HepG2 (cell line): ENCODE results near the gene CREG2. TPM values are rescaled to one million over a fixed set of nuclear protein-coding genes. Genes with fewer than 3 reads are reported as not detected.

Source experiments
- BRF2 ChIP-seq: sonication (generic); formaldehyde crosslinking; IDR thresholded peaks from 2 replicates; pipeline ENCODE4 v1.8.1; 2022; ENCODE audit warnings: mild to moderate bottlenecking, missing genetic modification reagents
- DMTF1 ChIP-seq: sonication (generic); formaldehyde crosslinking; IDR thresholded peaks from 2 replicates; pipeline ENCODE4 v1.4.0; 2020; ENCODE audit warnings: mild to moderate bottlenecking, missing genetic modification reagents
- DNMT3B ChIP-seq: conservative IDR thresholded peaks from 2 replicates; pipeline ENCODE4 v1.6.1; 2016; ENCODE audit warnings: missing biosample characterization, control low read depth
- EEA1 ChIP-seq: sonication (generic); formaldehyde crosslinking; IDR thresholded peaks from 2 replicates; pipeline ENCODE4 v1.5.1; 2020; ENCODE audit warnings: mild to moderate bottlenecking, missing genetic modification reagents, borderline replicate concordance
- FIP1L1 ChIP-seq: fragments of 200-400 bp; formaldehyde crosslinking; IDR thresholded peaks from 2 replicates; pipeline ENCODE4 v1.6.1; 2018; ENCODE audit warnings: low read depth, mild to moderate bottlenecking, low read length, moderate library complexity, borderline replicate concordance; ENCODE audit not compliant: insufficient read depth
- GLI4 ChIP-seq: sonication (generic); formaldehyde crosslinking; IDR thresholded peaks from 2 replicates; pipeline ENCODE4 v1.5.1; 2020; ENCODE audit warnings: missing genetic modification reagents, mild to moderate bottlenecking, moderate library complexity, borderline replicate concordance
- JUN ChIP-seq: sonication (generic); formaldehyde crosslinking; IDR thresholded peaks from 2 replicates; pipeline ENCODE4 v1.4.0; 2020; ENCODE audit warnings: mild to moderate bottlenecking, missing genetic modification reagents
- MED1 ChIP-seq: sonication (generic); formaldehyde crosslinking; IDR thresholded peaks from 2 replicates; pipeline ENCODE4 v1.4.0; 2020; ENCODE audit warnings: missing genetic modification reagents
- SMYD3 ChIP-seq: sonication (generic); formaldehyde crosslinking; IDR thresholded peaks from 2 replicates; pipeline ENCODE4 v1.8.1; 2023; ENCODE audit warnings: mild to moderate bottlenecking, missing genetic modification reagents
- SRSF1 ChIP-seq: fragments of 200-400 bp; formaldehyde crosslinking; optimal IDR thresholded peaks from 2 replicates; pipeline ENCODE3; 2017; ENCODE audit warnings: mild to moderate bottlenecking, low read depth, low read length, moderate library complexity
- ZBTB37 ChIP-seq: sonication (generic); formaldehyde crosslinking; IDR thresholded peaks from 2 replicates; pipeline ENCODE4 v1.4.0; 2020; ENCODE audit warnings: mild to moderate bottlenecking, missing genetic modification reagents
- ZBTB46 ChIP-seq: sonication (generic); formaldehyde crosslinking; IDR thresholded peaks from 2 replicates; pipeline ENCODE4 v1.4.0; 2020; ENCODE audit warnings: mild to moderate bottlenecking, missing genetic modification reagents, borderline replicate concordance
- ZKSCAN5 ChIP-seq: sonication (generic); formaldehyde crosslinking; IDR thresholded peaks from 2 replicates; pipeline ENCODE4 v1.5.1; 2020; ENCODE audit warnings: mild to moderate bottlenecking, missing genetic modification reagents
- ZNF33A ChIP-seq: sonication (generic); formaldehyde crosslinking; IDR thresholded peaks from 2 replicates; pipeline ENCODE4 v1.5.1; 2020; ENCODE audit warnings: missing genetic modification reagents, mild to moderate bottlenecking, moderate library complexity, borderline replicate concordance
- ZNF616 ChIP-seq: sonication (generic); formaldehyde crosslinking; IDR thresholded peaks from 2 replicates; pipeline ENCODE4 v1.5.0; 2020; ENCODE audit warnings: low read depth, mild to moderate bottlenecking, missing genetic modification reagents
- ZNF75D ChIP-seq: sonication (generic); formaldehyde crosslinking; IDR thresholded peaks from 2 replicates; pipeline ENCODE4 v1.8.1; 2023; ENCODE audit warnings: missing genetic modification reagents, mild to moderate bottlenecking, borderline replicate concordance
- ZNF781 ChIP-seq: sonication (generic); formaldehyde crosslinking; IDR thresholded peaks from 2 replicates; pipeline ENCODE4 v1.5.1; 2020; ENCODE audit warnings: borderline replicate concordance, mild to moderate bottlenecking, missing genetic modification reagents; ENCODE audit errors: not compliant biosample characterization
- ZNF891 ChIP-seq: sonication (generic); formaldehyde crosslinking; IDR thresholded peaks from 2 replicates; pipeline ENCODE4 v1.5.0; 2020; ENCODE audit warnings: mild to moderate bottlenecking, missing genetic modification reagents
- ZZZ3 ChIP-seq: sonication (generic); formaldehyde crosslinking; IDR thresholded peaks from 2 replicates; pipeline ENCODE4 v1.4.0; 2020; ENCODE audit warnings: missing genetic modification reagents, mild to moderate bottlenecking, borderline replicate concordance
- polyA plus RNA-seq, 8 experiments: library from polyadenylated mRNA; depleted of rRNA in 3 of 8; stranded (reverse) in 7 of 8; unstranded in 1 of 8; fragments of >200 nt; fragmentation: Illumina TruSeq in 4 of 8; extraction: Trizol in 4 of 8; gene quantifications; 2 replicates each; pipeline versions ENCODE4 v1.2.1 to v1.2.3, GENCODE V29; 2011 to 2016; ENCODE audit warnings: low read depth in 4 of 8, missing spikeins in 1 of 8, mixed read lengths in 1 of 8; ENCODE audit not compliant: insufficient read depth in 1 of 8
- total RNA-seq, 5 experiments: library from RNA; depleted of rRNA; stranded (reverse); fragments of >200 nt; fragmentation: Illumina TruSeq; extraction: Trizol; gene quantifications; 2 replicates each; pipeline ENCODE4 v1.2.3, GENCODE V29; 2016; ENCODE audit warnings: low read depth in 1 of 5
- TF ChIP-seq, protein P1 (sequence below): sonication (generic); formaldehyde crosslinking; IDR thresholded peaks from 2 replicates; pipeline ENCODE4 v1.9.0; 2021; ENCODE audit warnings: missing genetic modification reagents, mild to moderate bottlenecking, borderline replicate concordance

The CREG2 gene
- total and polyA plus RNA-seq, 2 of the 13 experiments (the other 11 are each of a cell fraction or from before 2014, with no cell fraction given) = 0.18 to 0.26 TPM

DNA sequence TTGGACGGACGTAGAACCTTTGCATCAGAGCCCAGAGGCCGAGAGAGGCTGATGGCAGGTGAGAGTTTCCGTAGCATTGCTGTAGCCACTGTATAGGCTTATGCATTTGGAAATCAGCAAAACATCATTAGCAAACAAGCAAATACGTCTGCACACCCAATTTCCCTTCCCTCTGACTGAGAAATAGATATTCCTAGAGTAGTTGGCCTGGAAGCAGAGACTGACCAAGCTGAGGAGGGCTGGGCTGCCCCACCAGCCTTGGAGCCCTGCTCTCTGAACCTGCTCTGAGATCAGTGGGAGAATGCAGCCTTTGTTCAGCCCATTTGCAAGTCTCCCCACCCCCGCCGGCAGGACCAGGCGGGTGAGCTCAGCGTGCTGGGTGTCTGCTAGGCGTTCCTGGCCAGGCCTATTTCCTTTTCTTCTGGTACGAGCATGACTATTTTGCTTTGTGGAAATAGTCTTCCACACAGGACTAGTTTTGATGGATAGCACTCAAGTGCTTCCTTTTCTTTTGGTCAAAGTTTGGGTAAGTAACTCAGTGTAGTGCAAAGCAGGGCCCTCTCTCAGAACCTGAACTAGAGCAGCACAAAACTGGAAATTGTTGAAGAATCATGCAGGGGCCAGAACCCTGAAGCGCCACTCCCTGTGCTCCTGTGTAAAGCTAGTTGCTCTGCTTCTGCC, 56.9 kb downstream of the CREG2 start (continued):
- TF ChIP-seq, protein P1, sequence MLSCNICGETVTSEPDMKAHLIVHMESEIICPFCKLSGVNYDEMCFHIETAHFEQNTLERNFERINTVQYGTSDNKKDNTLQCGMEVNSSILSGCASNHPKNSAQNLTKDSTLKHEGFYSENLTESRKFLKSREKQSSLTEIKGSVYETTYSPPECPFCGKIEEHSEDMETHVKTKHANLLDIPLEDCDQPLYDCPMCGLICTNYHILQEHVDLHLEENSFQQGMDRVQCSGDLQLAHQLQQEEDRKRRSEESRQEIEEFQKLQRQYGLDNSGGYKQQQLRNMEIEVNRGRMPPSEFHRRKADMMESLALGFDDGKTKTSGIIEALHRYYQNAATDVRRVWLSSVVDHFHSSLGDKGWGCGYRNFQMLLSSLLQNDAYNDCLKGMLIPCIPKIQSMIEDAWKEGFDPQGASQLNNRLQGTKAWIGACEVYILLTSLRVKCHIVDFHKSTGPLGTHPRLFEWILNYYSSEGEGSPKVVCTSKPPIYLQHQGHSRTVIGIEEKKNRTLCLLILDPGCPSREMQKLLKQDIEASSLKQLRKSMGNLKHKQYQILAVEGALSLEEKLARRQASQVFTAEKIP (CRISPR knock-in tag) = no peak
- 0 out of 2 replicates have a peak, but pooled peaks have one; percentile 54 for TF ChIP-seq ZNF891 (CRISPR knock-in tag)
- peak; percentile 52; the same call in 1 of the 2 replicates for TF ChIP-seq BRF2 (CRISPR knock-in tag)
- TF ChIP-seq SRSF1 = no peak
- 0 out of 2 replicates have a peak, but pooled peaks have one; percentile 44 for TF ChIP-seq SMYD3 (CRISPR knock-in tag)
- peak; percentile 58 for TF ChIP-seq JUN (CRISPR knock-in tag)
- no peak for TF ChIP-seq ZKSCAN5 (CRISPR knock-in tag)
- TF ChIP-seq MED1 = peak; percentile 76
- no peak for TF ChIP-seq FIP1L1
- no peak for TF ChIP-seq GLI4 (CRISPR knock-in tag)
- TF ChIP-seq ZNF616 (CRISPR knock-in tag) = no peak
- TF ChIP-seq ZZZ3 (CRISPR knock-in tag) = no peak
- no peak for TF ChIP-seq EEA1
- TF ChIP-seq ZNF33A = no peak
- TF ChIP-seq ZBTB37 = no peak
- TF ChIP-seq ZNF75D = no peak
- 0 out of 2 replicates have a peak, but pooled peaks have one; percentile 50 for TF ChIP-seq ZBTB46 (CRISPR knock-in tag)
- no peak for TF ChIP-seq DMTF1
- TF ChIP-seq DNMT3B (CRISPR knock-in tag) = no peak
- TF ChIP-seq ZNF781 (CRISPR knock-in tag) = no peak
